ENCODE measurements around the gene PTPRQ.

DNA sequence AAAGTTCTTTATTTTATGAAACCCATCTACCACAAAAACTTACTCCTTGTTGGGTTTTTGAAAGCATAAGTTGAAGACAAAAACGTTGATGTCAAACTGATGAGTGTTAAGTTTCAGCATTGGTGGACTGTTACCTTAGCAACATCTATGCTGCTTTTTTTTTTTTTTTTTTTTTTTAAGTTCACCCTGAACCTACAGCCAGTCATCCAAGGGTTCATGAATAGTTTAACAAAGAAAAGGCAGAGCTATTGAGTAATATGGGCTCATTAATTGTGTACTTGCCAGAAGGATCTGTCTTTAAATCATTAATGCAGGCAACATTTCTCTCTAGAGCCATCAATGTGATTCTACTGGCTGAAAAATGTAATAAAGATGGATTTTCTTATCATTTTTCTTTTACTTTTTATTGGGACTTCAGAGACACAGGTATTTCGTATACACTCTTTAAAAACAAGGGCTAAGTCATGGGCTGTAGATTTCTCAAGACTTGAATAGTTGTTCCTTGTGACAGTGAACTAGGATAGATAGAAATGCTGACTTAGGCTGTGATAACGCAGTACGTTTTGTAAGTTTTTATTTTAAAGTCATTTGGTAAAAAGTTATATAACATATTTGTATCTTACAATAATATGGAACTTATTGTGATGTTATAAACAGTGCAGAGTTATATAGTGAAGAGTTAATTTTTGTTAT, at the start of gene PTPRQ:
- TF ChIP-seq, protein P1, sequence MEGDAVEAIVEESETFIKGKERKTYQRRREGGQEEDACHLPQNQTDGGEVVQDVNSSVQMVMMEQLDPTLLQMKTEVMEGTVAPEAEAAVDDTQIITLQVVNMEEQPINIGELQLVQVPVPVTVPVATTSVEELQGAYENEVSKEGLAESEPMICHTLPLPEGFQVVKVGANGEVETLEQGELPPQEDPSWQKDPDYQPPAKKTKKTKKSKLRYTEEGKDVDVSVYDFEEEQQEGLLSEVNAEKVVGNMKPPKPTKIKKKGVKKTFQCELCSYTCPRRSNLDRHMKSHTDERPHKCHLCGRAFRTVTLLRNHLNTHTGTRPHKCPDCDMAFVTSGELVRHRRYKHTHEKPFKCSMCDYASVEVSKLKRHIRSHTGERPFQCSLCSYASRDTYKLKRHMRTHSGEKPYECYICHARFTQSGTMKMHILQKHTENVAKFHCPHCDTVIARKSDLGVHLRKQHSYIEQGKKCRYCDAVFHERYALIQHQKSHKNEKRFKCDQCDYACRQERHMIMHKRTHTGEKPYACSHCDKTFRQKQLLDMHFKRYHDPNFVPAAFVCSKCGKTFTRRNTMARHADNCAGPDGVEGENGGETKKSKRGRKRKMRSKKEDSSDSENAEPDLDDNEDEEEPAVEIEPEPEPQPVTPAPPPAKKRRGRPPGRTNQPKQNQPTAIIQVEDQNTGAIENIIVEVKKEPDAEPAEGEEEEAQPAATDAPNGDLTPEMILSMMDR (IDR thresholded peaks at IDR 0.05; ENCODE audit: borderline replicate concordance, extremely low read depth, low read length, poor library complexity, severe bottlenecking), result no peak
- TF ChIP-seq EZH2 (IDR thresholded peaks at IDR 0.05; ENCODE audit: borderline replicate concordance, low read depth, low read length, severe bottlenecking), result no peak

Data from DND-41 (cell line).